WTC11 (cell line): Measurements from ENCODE around the gene HDAC10. TPM values are rescaled to one million over a fixed set of nuclear protein-coding genes. Genes with fewer than 3 reads are reported as not detected.
A peak's percentile ranks its signal among the peaks of the same experiment; 100 is the strongest.

ENCODE experiments used
- ATAC-seq: fragments of 200-7000 bp; cut with Tn5 transposase; 2 replicates; pipeline ENCODE4 v1.10.0; 2021; ENCODE audit warnings: mild to moderate bottlenecking, moderate library complexity
- CTCF ChIA-PET: fragments of 300-600 bp; sonication (Branson Sonifier 250); formaldehyde crosslinking; loops from one replicate; lab custom pipeline; 2021; ENCODE audit warnings: antibody characterized with exemption; lab: Charles Lee
- POLR2A ChIA-PET: fragments of 350-600 bp; sonication (Branson Sonifier 250); formaldehyde crosslinking; loops from one replicate; lab custom pipeline; 2021; ENCODE audit warnings: antibody characterized with exemption; lab: Charles Lee
- DNase-seq: peaks from one replicate; pipeline ENCODE4 v3.0.0; 2021; ENCODE audit warnings: low spot score
- H3K27ac Mint-ChIP-seq: 2 replicates; pipeline ENCODE4 v1.8.0; 2021; ENCODE audit warnings: mixed read lengths
- H3K27me3 Mint-ChIP-seq: 2 replicates; pipeline ENCODE4 v1.8.0; 2021; ENCODE audit warnings: low read depth, mild to moderate bottlenecking, moderate library complexity, mixed read lengths
- H3K36me3 Mint-ChIP-seq: 2 replicates; pipeline ENCODE4 v1.8.0; 2021; ENCODE audit warnings: mixed read lengths
- H3K4me1 Mint-ChIP-seq: 2 replicates; pipeline ENCODE4 v1.8.0; 2022; ENCODE audit warnings: mixed read lengths
- H3K4me3 Mint-ChIP-seq: 2 replicates; pipeline ENCODE4 v1.8.0; 2021; ENCODE audit warnings: mild to moderate bottlenecking, moderate library complexity, mixed read lengths
- H3K9me3 Mint-ChIP-seq: 2 replicates; pipeline ENCODE4 v1.8.0; 2021; ENCODE audit warnings: mixed read lengths
- FOXJ3 ChIP-seq: sonication (generic); formaldehyde crosslinking; IDR thresholded peaks from 2 replicates; pipeline ENCODE4 v1.9.0; 2021; ENCODE audit warnings: missing genetic modification reagents, mild to moderate bottlenecking, borderline replicate concordance
- IRF2 ChIP-seq: sonication (generic); formaldehyde crosslinking; IDR thresholded peaks from 2 replicates; pipeline ENCODE4 v1.8.0; 2022; ENCODE audit warnings: low read depth, missing genetic modification reagents, borderline replicate concordance
- NR1H2 ChIP-seq: sonication (generic); formaldehyde crosslinking; IDR thresholded peaks from 2 replicates; pipeline ENCODE4 v1.9.0; 2021; ENCODE audit warnings: mild to moderate bottlenecking, moderate library complexity, missing genetic modification reagents
- RELA ChIP-seq: sonication (generic); formaldehyde crosslinking; IDR thresholded peaks from 2 replicates; pipeline ENCODE4 v1.8.1; 2022; ENCODE audit warnings: missing genetic modification reagents, mild to moderate bottlenecking, borderline replicate concordance
- SMAD3 ChIP-seq: sonication (generic); formaldehyde crosslinking; IDR thresholded peaks from 2 replicates; pipeline ENCODE4 v1.8.0; 2022; ENCODE audit warnings: missing genetic modification reagents, mild to moderate bottlenecking, borderline replicate concordance
- TP53 ChIP-seq: sonication (generic); formaldehyde crosslinking; IDR thresholded peaks from 2 replicates; pipeline ENCODE4 v1.8.1; 2023; ENCODE audit warnings: mild to moderate bottlenecking, missing genetic modification reagents
- ZBTB21 ChIP-seq: sonication (generic); formaldehyde crosslinking; IDR thresholded peaks from 2 replicates; pipeline ENCODE4 v1.8.1; 2023; ENCODE audit warnings: mild to moderate bottlenecking, missing genetic modification reagents, borderline replicate concordance
- ZNF138 ChIP-seq: sonication (generic); formaldehyde crosslinking; conservative IDR thresholded peaks from 2 replicates; pipeline ENCODE4 v1.8.1; 2022; ENCODE audit warnings: mild to moderate bottlenecking, moderate library complexity, missing genetic modification reagents
- ZNF281 ChIP-seq: sonication (generic); formaldehyde crosslinking; IDR thresholded peaks from 2 replicates; pipeline ENCODE4 v1.8.0; 2023; ENCODE audit warnings: mild to moderate bottlenecking, missing genetic modification reagents
- total RNA-seq: library from RNA; stranded (reverse); gene quantifications from 3 replicates; pipeline ENCODE4 v1.2.3, GENCODE V29; 2021
- TF ChIP-seq, protein P1 (sequence below): fragments of 250-450 bp; sonication (Bioruptor Pico); IDR thresholded peaks from 2 replicates; pipeline ENCODE4 v1.9.0; 2021; ENCODE audit warnings: moderate library complexity, mild to moderate bottlenecking, inconsistent platforms, borderline replicate concordance
- TF ChIP-seq, protein P2 (sequence below): sonication (generic); formaldehyde crosslinking; IDR thresholded peaks from 2 replicates; pipeline ENCODE4 v1.8.1; 2023; ENCODE audit warnings: mild to moderate bottlenecking, moderate library complexity, missing genetic modification reagents
- TF ChIP-seq, protein P3 (sequence below): sonication (generic); formaldehyde crosslinking; IDR thresholded peaks from 2 replicates; pipeline ENCODE4 v1.8.1; 2022; ENCODE audit warnings: mild to moderate bottlenecking, missing genetic modification reagents, moderate library complexity, borderline replicate concordance

The HDAC10 gene
- total RNA-seq, 1 experiment from 2014 or later = 40.9 TPM

DNA sequence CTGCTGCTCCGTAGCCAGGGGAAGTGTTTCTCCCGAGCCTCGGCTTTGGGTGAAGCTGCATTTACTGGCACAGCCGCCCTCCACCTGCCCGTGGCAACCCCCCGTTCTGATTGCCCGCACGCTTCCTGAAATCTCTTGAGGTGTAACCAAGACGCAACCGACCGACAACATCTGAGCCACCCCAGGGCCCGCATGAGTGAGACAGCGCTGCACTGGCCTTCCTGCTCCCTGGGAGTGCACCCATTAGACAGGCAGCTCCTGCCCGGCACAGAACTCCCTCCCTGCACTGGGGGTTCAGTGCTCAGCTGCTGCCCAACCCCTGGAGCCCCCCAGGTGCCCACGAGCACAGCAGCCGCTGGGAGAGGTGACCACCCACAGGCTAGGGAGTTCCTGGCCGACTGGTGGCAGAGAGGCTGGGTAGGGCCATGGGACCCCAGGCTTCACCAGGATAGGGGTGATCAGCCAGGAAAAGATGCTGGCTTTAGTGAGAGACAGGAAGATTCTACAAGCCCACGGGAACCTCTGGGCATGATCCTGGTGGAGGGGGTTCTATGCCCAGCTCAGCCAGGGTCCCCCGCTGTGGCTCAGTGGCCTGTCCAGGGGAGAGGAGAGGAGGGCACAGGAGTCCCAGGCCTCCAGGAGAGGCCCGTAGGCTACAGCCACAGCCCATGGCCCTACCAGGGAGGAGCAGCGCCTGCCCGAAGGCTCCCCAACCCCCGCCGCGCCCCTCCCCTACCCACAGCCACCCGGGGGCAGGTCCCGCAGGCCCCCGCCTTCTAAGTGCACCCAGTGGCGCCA is 41.8 kb upstream of the HDAC10 start:
- ATAC-seq (peak; percentile 13), DNase-seq (no peak)
- CTCF ChIA-PET = interaction anchor here (0.7 to 3.3 kb wide), 10 partner anchors 10 to 263 kb away, joined by 3 to 41 read pairs (median 10); partner anchors contain the start of genes DENND6B, HDAC10, LMF2 and MAPK12
- no peak for TF ChIP-seq TP53 (CRISPR knock-in tag)
- no peak for TF ChIP-seq ZNF281
- TF ChIP-seq, protein P1, sequence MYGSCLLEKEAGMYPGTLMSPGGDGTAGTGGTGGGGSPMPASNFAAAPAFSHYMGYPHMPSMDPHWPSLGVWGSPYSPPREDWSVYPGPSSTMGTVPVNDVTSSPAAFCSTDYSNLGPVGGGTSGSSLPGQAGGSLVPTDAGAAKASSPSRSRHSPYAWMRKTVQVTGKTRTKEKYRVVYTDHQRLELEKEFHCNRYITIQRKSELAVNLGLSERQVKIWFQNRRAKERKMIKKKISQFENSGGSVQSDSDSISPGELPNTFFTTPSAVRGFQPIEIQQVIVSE (CRISPR knock-in tag) = no peak
- TF ChIP-seq, protein P2, sequence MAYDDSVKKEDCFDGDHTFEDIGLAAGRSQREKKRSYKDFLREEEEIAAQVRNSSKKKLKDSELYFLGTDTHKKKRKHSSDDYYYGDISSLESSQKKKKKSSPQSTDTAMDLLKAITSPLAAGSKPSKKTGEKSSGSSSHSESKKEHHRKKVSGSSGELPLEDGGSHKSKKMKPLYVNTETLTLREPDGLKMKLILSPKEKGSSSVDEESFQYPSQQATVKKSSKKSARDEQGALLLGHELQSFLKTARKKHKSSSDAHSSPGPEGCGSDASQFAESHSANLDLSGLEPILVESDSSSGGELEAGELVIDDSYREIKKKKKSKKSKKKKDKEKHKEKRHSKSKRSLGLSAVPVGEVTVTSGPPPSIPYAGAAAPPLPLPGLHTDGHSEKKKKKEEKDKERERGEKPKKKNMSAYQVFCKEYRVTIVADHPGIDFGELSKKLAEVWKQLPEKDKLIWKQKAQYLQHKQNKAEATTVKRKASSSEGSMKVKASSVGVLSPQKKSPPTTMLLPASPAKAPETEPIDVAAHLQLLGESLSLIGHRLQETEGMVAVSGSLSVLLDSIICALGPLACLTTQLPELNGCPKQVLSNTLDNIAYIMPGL (CRISPR knock-in tag) = peak; percentile 3; the same call in 1 of the 2 replicates
- H3K27me3 Mint-ChIP-seq = no peaks in the 10 kb centered on the region
- H3K36me3 Mint-ChIP-seq = no peaks in the 10 kb centered on the region; the same call in 1 of the 2 replicates
- H3K4me1 Mint-ChIP-seq = peaks cover 20% of the 10 kb centered on the region
- peak overlapping the region; percentile 42 for H3K4me3 Mint-ChIP-seq
- POLR2A ChIA-PET = interaction anchor here (0.6 to 2.0 kb wide), 6 partner anchors 10 to 48 kb away, joined by 3 to 10 read pairs (median 4); partner anchors contain the start of gene PLXNB2
- no peaks in the 10 kb centered on the region for H3K9me3 Mint-ChIP-seq
- peak overlapping the region; percentile 91 for H3K27ac Mint-ChIP-seq

GRCh38 chr22:50289942-50290630 is 39.0 kb upstream of the HDAC10 start:
- no peak for TF ChIP-seq FOXJ3 (CRISPR knock-in tag)
- no peak for TF ChIP-seq ZNF138 (CRISPR knock-in tag)
- TF ChIP-seq IRF2 (CRISPR knock-in tag) = no peak
- no peak for TF ChIP-seq SMAD3 (CRISPR knock-in tag)
- TF ChIP-seq ZNF281 = no peak
- no peak for TF ChIP-seq RELA (CRISPR knock-in tag)
- no peak for TF ChIP-seq ZBTB21 (CRISPR knock-in tag)
- no peak for TF ChIP-seq NR1H2 (CRISPR knock-in tag)
- TF ChIP-seq, protein P3, sequence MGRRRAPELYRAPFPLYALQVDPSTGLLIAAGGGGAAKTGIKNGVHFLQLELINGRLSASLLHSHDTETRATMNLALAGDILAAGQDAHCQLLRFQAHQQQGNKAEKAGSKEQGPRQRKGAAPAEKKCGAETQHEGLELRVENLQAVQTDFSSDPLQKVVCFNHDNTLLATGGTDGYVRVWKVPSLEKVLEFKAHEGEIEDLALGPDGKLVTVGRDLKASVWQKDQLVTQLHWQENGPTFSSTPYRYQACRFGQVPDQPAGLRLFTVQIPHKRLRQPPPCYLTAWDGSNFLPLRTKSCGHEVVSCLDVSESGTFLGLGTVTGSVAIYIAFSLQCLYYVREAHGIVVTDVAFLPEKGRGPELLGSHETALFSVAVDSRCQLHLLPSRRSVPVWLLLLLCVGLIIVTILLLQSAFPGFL (CRISPR knock-in tag) = no peak
- ATAC-seq (no peak), DNase-seq (no peak)
- no peaks in the 10 kb centered on the region for H3K9me3 Mint-ChIP-seq
- ChIA-PET POLR2A (no interaction called here), CTCF (interaction anchor here (0.5 to 1.7 kb wide), 4 partner anchors 14 to 37 kb away, joined by 3 to 7 read pairs (median 3); no protein-coding TSS in a partner anchor)
- no peak overlapping the region for H3K4me3 Mint-ChIP-seq
- H3K4me1 Mint-ChIP-seq = peaks cover 12% of the 10 kb centered on the region
- no peak overlapping the region for H3K27ac Mint-ChIP-seq
- peaks cover 4% of the 10 kb centered on the region; the same call in 1 of the 2 replicates for H3K36me3 Mint-ChIP-seq
- no peaks in the 10 kb centered on the region for H3K27me3 Mint-ChIP-seq
